ENCODE data around the gene ARMC5.

GRCh38 chr16:31484491-31485171 is 25.3 kb downstream of the ARMC5 start:
- TF ChIP-seq CTCF (IDR thresholded peaks at IDR 0.05; ENCODE audit: low read depth, low read length) = no peak
- no peak for TF ChIP-seq EZH2phosphoT487 (IDR thresholded peaks at IDR 0.05; ENCODE audit: low read depth)
